WTC11 (cell line): ENCODE data around the gene GRK2.

Source experiments
- FOXK1 ChIP-seq: sonication (generic); formaldehyde crosslinking; IDR thresholded peaks from 2 replicates; pipeline ENCODE4 v1.8.0; 2022; ENCODE audit warnings: mild to moderate bottlenecking, moderate library complexity, missing genetic modification reagents
- NR1H2 ChIP-seq: sonication (generic); formaldehyde crosslinking; IDR thresholded peaks from 2 replicates; pipeline ENCODE4 v1.9.0; 2021; ENCODE audit warnings: mild to moderate bottlenecking, moderate library complexity, missing genetic modification reagents
- SP1 ChIP-seq: sonication (generic); formaldehyde crosslinking; conservative IDR thresholded peaks from 2 replicates; pipeline ENCODE4 v1.8.1; 2022; ENCODE audit warnings: missing genetic modification reagents
- TCF7 ChIP-seq: sonication (generic); formaldehyde crosslinking; IDR thresholded peaks from 2 replicates; pipeline ENCODE4 v1.8.0; 2022; ENCODE audit warnings: mild to moderate bottlenecking, low read depth, missing genetic modification reagents, moderate library complexity
- ZNF423 ChIP-seq: fragments of 250-450 bp; sonication (Bioruptor Pico); IDR thresholded peaks from 2 replicates; pipeline ENCODE4 v2.1.2; 2022; ENCODE audit warnings: mild to moderate bottlenecking, moderate library complexity
- TF ChIP-seq, protein P1 (sequence below): fragments of 200-600 bp; IDR thresholded peaks from 2 replicates; pipeline ENCODE4 v1.8.0; 2022; ENCODE audit warnings: antibody characterized with exemption
- TF ChIP-seq, protein P2 (sequence below): fragments of 250-450 bp; sonication (Bioruptor Pico); IDR thresholded peaks from 2 replicates; pipeline ENCODE4 v1.9.0; 2021; ENCODE audit warnings: mild to moderate bottlenecking
- TF ChIP-seq, protein P3 (sequence below): sonication (generic); formaldehyde crosslinking; conservative IDR thresholded peaks from 2 replicates; pipeline ENCODE4 v1.8.1; 2022; ENCODE audit warnings: mild to moderate bottlenecking, missing genetic modification reagents

DNA sequence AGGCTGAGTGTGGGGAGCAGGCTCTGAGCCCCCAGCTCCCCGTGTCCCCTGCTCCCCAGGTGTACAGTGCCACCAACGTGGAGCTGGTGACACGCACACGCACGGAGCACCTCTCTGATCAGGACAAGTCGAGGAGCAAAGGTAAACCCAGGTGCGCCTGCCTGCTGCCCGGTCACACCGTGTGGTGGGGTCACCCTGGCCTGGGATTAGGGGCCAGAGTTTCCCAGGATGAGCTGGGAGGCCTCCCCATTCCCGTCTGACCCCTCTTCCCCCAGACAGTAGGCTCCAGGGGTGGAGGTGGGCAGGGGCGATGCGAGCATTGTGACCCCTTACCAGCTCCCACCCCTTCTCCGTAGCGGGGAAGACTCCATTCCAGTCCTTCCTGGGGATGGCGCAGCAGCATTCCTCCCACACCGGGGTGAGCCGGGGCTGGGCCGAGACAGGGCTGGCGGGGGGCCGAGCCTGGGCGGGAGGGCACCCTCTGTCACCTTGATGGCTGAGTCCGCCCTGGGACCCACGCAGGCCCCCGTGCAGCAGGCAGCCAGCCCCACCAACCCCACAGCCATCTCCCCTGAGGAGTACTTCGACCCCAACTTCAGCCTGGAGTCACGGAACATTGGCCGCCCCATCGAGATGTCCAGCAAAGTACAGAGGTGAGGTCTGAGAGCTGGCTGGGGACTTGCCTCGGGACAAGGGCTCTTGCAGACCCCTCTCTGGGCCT, 33.4 kb downstream of the GRK2 start:
- no peak for TF ChIP-seq FOXK1 (CRISPR knock-in tag)
- TF ChIP-seq, protein P1, sequence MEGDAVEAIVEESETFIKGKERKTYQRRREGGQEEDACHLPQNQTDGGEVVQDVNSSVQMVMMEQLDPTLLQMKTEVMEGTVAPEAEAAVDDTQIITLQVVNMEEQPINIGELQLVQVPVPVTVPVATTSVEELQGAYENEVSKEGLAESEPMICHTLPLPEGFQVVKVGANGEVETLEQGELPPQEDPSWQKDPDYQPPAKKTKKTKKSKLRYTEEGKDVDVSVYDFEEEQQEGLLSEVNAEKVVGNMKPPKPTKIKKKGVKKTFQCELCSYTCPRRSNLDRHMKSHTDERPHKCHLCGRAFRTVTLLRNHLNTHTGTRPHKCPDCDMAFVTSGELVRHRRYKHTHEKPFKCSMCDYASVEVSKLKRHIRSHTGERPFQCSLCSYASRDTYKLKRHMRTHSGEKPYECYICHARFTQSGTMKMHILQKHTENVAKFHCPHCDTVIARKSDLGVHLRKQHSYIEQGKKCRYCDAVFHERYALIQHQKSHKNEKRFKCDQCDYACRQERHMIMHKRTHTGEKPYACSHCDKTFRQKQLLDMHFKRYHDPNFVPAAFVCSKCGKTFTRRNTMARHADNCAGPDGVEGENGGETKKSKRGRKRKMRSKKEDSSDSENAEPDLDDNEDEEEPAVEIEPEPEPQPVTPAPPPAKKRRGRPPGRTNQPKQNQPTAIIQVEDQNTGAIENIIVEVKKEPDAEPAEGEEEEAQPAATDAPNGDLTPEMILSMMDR, result no peak
- TF ChIP-seq, protein P2, sequence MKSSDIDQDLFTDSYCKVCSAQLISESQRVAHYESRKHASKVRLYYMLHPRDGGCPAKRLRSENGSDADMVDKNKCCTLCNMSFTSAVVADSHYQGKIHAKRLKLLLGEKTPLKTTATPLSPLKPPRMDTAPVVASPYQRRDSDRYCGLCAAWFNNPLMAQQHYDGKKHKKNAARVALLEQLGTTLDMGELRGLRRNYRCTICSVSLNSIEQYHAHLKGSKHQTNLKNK, result no peak
- TF ChIP-seq ZNF423 (CRISPR knock-in tag), result no peak
- no peak for TF ChIP-seq TCF7
- no peak for TF ChIP-seq SP1 (CRISPR knock-in tag)
- TF ChIP-seq, protein P3, sequence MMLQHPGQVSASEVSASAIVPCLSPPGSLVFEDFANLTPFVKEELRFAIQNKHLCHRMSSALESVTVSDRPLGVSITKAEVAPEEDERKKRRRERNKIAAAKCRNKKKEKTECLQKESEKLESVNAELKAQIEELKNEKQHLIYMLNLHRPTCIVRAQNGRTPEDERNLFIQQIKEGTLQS, result no peak
- TF ChIP-seq NR1H2, result no peak
